ENCODE results near the gene SGO2.

- TF ChIP-seq TEAD1 (CRISPR knock-in tag; IDR thresholded peaks at IDR 0.05) = no peak
- TF ChIP-seq POLR3A (IDR thresholded peaks at IDR 0.05; ENCODE audit: borderline replicate concordance, extremely low read depth, insufficient read depth, insufficient read length) = no peak
- TF ChIP-seq ELK1 (CRISPR knock-in tag; IDR thresholded peaks at IDR 0.05) = no peak
- no peak for TF ChIP-seq CTCF (IDR thresholded peaks at IDR 0.05 in 2 of 3, conservative IDR thresholded peaks at IDR 0.05 in 1 of 3; ENCODE audit: insufficient read depth in 2 of 3, low read depth in 1 of 3, low read length in 3 of 3)
- TF ChIP-seq SMC3 (conservative IDR thresholded peaks at IDR 0.05; ENCODE audit: insufficient read depth, low read depth, low read length) = no peak
- no peak for TF ChIP-seq SIN3A (IDR thresholded peaks at IDR 0.05; ENCODE audit: borderline replicate concordance in 2 of 2, control insufficient read depth in 1 of 2, low read depth in 2 of 2, low read length in 2 of 2)
- TF ChIP-seq EZH2 (IDR thresholded peaks at IDR 0.05; ENCODE audit: borderline replicate concordance, low read depth, low read length) = no peak
Observed at GRCh38 chr2:200631287-200631686, 105.3 kb downstream of the SGO2 start.

Data from K562 (cell line).